ENCODE results near the gene ST6GALNAC2.
"Not testable (repeated sequence)": the region's sequence is repeated elsewhere in the genome, so short reads cannot be mapped to it uniquely, and the experiment has no call there.

The ST6GALNAC2 gene

DNA sequence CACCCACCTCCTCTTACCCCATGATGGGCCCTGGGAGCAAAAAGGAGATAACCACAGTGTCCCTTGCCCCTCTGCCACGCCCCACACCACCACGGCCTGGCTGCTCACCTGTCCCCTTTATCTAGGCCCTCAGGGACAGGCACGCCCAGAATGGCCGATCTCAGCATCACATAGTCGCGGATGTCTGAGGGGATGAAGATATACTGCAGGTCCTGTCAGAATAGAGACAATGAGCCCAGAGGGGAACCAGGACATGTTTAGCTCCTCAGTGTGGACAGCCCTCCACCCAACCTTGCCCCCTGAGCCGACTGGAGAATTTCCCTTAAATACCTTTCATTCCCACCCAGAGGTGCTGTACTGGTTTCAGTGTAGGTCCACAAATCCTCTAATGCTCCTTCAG is 15.2 kb downstream of the ST6GALNAC2 start:
- no peak for DNase-seq

DNA sequence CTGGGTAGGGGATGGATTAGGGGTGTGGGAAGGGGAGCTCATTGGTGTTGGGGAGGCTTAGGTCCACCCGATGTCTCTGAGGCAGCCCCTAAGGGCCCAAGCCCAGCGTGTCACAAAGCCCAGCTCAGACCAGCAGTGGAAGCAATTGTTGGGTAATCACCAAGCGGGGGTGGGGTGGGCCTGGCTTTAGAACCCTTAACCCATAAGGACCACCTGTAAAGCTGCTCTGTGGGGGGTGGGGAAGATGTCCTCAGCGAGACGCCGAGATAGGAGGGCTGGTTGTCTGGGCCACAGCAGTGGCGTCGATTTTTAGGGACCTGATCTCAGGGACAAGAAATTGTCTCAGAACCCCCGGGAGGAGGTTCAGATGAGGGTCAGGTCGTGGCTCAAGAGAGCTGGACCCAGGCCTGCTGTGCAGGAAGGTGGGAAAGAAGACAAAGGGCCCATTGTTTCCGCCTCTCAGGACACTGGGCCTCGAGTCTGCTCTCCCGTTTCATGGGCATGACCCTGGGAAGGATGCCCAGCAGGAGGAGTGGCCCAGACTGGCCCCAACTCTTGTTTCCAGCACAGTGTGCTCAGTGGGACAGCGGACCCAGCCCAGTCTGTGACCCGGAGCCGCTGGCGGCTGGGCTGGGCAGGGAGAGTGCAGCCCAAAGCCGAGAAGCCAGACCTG is 15.9 kb downstream of the ST6GALNAC2 start:
- DNase-seq: no peak

GRCh38 chr17:76568811-76569221 is 16.8 kb downstream of the ST6GALNAC2 start:
- no peak for DNase-seq

DNA sequence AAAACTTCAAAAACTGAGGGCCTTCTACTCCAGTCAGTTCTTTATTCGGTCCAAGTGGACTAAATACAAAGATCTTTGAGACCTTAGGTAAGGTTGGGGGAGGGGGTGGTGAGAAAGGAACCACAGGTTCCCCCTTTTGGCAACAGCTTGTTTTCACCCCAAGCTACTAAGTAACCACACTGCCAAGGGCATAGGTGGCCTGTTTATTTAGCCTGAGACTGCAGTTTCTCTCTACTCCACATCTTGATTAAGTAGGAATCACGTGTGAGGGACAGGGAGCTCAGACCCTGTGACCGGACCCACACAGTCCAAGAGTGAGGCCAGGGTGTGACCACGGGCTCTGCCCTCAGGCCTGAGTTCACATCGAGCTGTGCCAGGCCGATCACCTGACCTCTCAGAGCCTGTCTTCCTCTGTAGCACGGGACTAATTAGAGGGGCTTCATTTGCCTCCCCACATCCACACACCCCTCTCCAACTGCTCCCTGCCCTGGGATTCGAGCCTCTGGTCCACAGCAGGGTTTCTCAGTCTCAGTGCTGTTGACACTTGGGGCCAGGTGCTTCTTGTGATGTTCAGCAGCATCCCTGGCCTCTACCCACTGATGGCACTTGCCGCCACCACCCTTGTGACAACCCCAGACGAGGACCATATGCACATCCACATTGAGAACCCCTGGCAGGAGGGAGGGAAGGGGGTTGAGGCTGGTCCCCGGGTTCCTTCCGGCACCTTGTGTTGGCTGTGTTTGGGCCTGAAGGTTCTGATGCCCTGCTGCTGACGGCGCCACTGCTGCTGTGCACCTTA is 17.8 kb downstream of the ST6GALNAC2 start:
- peak in 2 of 3 donors; percentile 15 to 22 for DNase-seq

GRCh38 chr17:76566988-76567431 is 18.6 kb downstream of the ST6GALNAC2 start:
- no peak for DNase-seq

DNA sequence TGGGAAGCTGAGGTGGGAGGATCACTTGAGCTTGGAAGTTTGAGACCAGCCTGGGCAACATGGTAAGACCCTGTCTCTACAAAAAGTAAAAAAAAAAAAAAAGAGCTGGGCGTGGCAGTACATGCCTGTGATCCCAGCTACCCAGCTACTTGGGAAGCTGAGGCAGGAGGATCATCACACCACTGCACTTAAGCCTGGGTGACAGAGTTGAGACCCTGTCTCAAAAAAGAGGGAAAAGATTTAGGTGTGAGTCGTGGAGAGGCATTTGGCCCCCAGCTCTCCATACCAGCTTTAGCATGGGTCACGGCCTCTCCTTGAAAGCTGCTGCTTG is 19.1 kb downstream of the ST6GALNAC2 start:
- no peak for DNase-seq

DNA sequence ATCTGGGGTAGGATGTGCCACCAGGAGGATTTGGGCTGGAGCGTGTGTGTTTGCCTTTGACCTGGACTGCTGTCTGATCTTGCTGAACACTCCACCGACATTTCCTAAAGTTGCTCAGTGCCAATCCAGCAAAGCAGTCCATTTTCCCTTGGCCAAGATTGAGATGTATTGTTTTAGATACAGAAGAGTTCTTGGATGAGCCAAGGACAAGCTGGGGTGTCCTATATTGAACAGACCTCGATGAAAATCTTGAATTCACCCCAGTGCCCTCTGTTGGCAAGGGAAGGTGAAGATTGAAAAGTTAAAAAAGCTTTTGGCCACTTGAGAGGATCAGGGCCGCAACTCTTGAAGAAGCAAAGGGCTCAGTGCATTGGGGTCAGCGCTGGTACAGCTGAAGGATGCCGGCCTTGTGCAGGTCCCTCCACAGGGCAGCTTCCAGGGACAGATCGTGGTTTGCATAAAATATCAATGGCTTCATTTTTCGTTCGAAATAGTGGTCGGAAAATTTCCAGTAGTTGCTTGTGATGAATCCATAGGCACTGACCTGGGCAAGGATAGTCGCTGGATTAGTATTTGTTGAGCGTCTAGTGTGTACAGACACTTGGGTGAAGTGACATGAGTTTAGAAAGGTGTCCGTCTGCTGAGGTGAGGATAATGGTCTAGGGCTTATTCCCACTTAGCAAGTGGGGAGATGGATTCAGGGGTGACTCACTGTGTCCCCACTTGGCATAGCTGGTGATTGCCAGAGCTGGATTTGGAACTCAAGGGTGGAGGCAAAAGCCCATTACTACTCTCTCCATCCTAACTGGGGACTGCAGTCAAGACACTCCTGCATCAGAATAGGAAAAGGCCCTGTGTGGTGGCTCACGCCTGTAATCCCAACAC is 19.7 kb downstream of the ST6GALNAC2 start:
- DNase-seq: no peak

DNA sequence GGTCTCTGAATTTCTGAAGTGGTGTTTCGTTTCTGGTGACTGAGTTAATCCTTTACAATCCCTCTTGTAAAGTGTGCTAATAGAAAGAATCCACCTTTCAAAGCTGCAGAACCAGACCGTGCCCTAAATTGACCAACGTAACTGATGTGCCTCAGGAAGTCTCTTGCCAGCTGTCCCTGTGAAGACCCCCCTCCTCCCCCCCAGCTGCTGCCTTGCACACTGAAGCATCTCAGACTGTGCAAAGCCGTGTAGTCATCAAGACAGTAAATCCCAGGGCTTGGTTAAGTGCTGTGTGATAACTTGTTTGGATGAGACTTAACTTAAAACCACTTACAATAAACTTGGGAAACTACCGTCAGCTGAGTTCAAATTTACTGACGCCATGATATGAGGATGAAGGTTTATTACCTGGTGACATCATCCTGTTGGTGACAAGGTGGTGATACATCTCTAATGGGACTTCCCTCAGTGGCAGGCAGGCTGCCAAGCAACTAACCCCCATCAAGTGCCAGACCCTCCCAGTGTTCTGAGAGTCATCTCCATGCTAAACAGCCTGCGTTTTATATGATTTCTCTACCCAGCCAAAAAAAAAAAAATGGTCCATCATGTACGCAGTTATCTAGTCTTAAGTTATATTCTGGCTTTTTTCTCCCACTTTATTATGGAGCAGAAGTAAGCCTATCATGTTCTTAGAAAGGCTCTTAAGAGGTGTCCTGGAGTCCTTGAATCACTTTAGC is 20.5 kb downstream of the ST6GALNAC2 start:
- peak; percentile 43 to 79 (median 57) for DNase-seq

DNA sequence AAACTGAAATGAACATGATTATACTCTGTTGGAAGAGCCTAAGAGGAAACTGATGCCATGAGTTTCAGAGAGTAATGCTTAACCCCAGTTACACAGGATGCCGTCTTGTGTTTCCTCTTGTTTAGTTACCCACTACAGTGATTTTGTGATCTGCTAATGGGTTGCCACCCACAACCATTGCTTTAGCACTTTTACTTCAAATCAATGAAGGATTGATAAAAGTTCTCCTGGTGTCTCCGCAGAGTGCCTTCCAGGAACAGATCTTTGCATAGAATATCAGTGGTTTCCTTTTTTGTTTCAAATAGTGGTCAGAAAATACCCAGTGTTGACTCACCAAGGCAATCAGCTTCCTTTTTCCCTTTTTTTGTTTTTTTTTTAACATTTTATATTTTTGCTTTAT is 22.3 kb downstream of the ST6GALNAC2 start:
- peak; percentile 41 to 70 (median 57) for DNase-seq

DNA sequence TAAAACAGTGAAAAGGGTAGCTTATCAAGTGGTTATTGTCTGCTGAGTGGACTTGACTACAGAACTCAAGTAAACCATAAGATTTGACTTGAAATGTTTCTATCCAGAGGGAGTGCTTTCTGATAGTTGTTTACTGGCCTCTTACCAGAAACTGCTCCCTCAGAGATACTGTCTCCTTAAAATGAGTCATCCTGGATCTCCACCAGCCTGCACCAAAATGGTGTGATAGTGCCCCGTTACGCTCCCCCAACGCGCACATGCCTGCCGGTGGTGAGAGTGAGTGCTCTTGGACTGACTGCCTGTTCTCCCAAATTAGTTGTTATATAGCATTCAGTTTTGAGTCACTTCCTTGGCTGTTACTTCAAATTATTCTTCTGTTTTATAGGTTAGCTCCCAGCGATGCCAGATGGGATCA is 22.9 kb downstream of the ST6GALNAC2 start:
- peak in 2 of 3 donors; percentile 44 for DNase-seq

DNA sequence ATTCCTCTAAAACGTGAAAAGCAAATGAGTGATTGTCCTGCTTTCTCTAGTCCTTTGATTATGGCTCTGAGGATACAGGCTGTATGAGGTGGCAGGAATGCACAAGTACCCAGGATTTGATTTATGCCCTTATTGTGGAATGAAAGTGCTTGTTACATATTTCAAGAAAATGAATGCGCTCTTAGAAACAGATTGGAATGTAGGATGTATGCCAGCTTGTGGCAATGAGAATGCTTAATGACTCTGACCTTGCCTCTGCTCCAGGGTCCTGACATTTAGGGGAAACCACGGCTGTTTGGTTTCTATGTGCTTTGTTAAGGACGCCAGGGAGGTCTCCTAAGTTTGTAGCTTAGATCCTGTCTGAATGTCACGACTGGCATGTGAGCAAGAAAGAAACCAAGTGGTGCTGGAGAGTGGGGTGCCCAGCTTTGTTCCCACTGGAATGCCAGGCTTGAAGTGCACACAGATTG is 23.8 kb downstream of the ST6GALNAC2 start:
- DNase-seq: no peak

GRCh38 chr17:76561332-76561731 is 24.3 kb downstream of the ST6GALNAC2 start:
- DNase-seq: no peak

- DNase-seq: peak in 1 of 3 donors; percentile 55
Measured at GRCh38 chr17:76560877-76561221, 24.8 kb downstream of the ST6GALNAC2 start.

GRCh38 chr17:76560036-76560876 is 25.4 kb downstream of the ST6GALNAC2 start:
- peak in 1 of 3 donors; percentile 29 for DNase-seq

- DNase-seq: not testable (repeated sequence)
Measured at GRCh38 chr17:76559460-76559859, 26.2 kb downstream of the ST6GALNAC2 start.

DNA sequence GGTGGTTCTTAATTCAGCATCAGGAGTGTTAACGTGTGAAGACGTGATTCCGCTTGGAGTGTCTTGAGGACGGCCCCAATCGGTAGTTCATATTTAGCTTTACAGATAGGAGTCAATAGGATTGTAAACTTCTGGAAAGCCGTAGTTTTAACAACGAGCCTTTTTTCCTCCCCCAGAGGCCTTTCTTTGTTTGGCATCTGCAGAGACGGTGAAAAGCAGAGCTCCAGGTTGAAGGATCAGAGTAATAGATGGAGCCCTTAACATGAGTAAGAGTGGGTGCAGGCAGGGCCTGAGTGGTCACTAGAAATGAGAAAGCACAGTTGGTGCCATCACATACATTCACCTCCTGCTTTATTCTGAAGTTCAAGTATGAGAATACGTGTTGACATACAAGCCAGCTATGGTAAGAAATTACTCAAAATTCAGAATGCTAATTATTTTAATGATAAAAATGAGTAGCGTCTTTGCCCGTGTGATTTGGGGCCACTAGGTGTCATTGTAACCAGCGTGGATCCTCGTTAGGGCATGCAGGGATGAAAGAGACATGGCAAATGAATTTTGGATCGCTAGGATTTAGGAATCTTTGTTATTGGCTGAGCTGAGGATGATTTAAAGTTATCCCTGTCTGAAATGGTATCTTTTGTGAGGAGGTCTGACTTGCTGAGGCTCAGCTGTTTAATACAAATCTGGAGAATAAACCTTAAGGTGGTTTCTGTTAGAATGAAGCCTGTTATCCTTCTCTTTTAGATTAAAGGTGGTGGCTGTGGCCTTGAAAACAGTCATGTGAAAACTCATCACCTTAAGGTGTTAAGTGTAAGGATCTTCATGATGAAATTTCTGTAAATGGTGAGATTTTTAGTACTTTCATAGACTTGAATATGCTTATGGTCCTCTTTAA is 27.2 kb downstream of the ST6GALNAC2 start:
- peak in 2 of 3 donors; percentile 34 to 43 for DNase-seq

GRCh38 chr17:76557368-76558197 is 28.1 kb downstream of the ST6GALNAC2 start:
- DNase-seq: peak; percentile 97 to 99 (median 98)

- peak; percentile 91 to 93 (median 91) for DNase-seq
Measured at GRCh38 chr17:76556765-76557367, 28.8 kb downstream of the ST6GALNAC2 start.

DNA sequence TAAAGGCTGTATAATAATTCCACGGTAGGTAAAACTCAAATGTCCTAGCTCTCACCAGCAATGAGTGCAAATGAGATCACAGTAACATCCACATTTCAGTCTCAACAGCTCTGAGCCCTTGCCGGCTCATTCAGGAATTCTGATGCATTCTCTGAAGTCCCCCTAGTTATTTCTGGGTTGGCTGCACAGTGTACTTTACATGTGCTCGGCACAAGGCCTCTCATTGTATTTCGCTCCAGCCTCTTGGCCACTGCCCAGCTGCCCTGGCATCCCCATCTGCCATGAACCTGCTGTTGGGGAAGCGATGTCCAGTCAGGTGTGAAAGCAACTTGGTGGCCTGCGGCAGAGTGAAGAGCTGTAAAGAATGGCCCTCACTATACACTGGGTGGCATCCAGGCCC is 31.5 kb downstream of the ST6GALNAC2 start:
- no peak for DNase-seq
